Glomerular visceral epithelial cell (primary cell): ENCODE results near the gene PTOV1.

ENCODE experiments used
- DNase-seq: peaks from one replicate; pipeline ENCODE4 v3.0.0-alpha.2; 2016; ENCODE audit errors: extremely low spot score

PTOV1 gene

DNA sequence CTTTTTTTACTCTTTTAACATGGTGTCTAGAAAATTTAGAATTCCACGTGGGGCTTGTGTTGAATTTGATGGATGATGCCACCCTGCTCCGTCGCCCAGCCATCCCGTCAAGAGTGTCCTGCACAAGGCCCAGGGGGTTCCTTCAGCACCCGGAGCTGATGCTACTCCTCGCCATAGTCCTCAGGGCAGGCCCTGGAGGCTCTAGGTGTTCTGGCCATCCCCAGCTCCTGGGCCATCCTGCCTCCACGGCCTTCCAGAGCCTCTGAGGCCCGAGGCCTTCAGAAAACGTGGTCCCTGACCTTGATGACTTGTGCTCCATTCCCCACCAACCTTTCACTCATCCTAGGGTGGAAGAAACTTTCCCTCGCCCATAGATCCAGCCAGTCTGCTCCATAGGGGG is 22.9 kb downstream of the PTOV1 start:
- no peak for DNase-seq

DNA sequence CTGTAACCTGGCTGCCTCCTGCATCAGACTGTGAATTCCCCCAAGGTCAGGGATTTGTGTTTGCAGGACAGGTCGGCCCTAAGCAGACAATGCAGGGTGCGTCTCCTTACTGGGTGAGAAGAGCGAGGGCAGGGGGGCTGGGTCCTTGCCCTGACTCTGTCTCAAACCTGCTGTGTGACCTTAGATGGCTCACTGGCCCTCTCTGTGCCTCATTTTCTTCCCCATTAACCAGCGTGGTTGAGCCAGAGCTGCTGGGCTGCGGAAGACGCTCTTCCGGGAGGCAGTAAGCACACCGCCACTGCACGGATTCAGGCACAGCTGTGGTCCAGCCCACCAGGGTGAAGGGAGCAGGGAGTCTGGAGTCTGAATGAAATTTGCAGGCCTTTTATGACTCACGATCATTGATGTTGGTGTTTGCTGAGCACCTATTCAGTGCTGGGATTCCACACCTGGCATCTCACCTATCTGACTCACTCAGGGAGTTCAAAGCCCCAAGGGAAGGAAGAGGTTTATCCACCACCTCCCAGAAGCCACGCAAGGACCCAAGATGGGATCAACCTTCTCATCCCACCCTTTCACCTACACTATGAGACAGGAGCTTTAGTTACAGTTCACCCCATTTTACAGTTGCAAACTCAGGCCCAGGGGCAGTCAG is 23.7 kb downstream of the PTOV1 start:
- no peak for DNase-seq

DNA sequence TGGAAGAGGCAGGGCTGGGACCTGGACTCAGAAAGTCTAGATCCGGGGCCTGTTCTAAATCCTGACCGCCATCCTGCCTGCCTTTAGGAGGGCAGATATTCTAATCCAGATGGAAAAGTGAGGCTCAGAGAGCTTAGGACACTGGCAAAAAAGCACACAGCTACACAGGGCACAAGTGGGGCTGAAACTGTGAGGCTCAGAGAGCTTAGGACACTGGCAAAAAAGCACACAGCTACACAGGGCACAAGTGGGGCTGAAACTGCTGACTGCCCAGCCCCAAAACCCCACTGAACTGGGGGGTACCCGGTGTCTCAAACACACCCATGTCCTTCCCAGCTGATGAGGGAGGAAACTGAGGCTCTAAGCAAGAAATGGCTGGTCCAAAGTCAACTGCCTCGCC is 24.2 kb downstream of the PTOV1 start:
- no peak for DNase-seq

DNA sequence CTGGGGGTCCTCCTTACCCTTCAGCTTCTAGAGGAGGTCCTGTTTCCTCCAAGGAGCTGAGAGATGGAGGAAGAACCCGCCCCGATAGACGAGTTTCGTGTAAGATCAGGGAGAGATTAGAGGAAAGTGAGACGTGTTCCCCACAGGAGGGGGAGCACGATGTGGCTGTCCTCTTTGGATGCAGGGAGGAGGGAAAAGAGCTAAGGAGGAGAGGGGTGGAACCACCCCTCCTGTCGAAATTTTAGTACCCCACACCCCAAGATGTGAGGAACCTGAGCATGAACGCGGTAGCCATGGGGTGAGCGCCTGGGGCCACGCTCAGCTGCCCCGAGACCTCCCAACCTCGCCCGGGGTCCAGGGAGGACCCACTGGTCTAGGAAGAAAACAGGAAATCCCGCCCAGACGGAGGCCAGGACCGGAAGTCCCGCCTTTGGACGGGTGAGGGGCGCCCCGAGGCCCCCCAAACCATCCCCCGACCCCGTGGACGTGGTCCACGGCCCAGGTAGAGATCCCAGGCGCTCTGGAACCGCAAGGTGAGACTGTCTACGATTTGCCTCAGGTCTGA is 25.0 kb downstream of the PTOV1 start:
- DNase-seq = peak; percentile 50

DNA sequence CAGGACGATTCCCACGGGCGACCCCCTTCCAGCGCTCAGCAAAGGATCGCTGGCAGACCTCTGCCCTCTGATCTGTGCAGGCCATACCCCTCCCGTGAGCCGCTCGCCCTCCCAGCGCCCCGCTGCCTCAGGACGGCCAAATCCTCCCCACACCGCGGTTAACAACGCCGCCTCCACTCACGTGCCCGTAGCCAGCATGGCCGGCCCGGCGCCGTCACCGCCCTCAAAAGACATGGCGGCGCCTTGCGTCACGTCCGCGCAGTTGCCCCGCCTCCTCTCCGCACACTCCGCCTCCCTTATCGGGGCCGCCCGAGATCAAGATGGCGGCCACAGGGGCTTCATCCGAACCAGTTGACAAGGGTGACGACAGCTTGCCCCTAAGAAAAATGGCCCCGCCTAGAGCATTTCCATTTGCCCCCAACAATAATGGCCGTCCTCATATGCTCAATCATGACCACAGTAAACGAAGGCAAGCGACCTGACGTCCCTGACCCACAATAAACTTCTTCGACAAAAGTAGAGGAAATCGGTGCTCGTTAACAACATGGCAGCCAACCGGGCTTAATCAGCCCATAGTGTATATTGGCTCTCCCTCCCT is 25.6 kb downstream of the PTOV1 start:
- DNase-seq = peak; percentile 99

DNA sequence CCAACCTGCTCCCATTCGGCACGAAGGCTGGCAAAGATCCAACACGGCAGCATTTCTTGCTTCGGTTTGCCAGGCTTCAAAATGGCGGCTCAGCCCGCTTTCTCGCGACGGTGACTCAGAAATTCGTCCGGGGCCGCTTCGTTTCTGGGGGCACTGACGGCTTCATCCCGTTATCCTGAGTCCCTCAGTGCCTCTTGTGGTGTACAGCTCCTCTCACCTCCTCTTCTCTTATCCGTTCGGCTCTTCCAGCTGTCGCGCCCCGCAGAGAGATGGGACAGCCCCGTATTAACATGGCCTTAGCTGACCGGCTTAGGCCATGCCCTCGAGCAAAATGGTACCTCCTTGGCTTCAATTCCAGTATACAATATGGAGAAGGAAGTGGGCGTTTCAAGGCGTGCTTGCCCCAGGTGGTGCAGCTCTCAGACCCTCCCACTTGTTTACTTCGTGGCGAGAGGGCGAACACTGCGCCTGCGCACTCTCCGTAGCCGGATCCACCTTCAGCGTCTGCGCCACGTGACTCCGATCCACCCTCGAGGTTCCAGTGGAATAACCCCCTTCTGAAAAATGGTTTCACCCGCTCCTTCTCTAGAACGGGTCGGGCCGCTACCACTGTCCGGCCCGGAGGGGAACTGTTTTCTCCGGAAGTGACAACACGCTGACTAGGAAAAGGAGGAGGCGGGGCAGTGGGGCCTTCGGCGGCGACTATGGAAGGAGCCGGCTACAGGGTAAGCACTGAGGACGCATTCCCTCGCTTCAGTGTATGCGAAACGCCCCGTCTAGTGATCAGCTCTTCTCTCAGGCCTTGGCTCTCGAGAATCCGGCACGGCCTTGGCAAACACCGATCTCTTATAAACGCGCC is 26.3 kb downstream of the PTOV1 start, which contains the start of the genes AKT1S1 and TBC1D17:
Gene AKT1S1 (minus strand): TSS at position 336 of the 859 bp plus-strand sequence. CDS start 4,060 bp downstream, outside the sequence.
Gene TBC1D17 (plus strand): TSS at position 683 of the 859 bp plus-strand sequence. CDS start 22 bp downstream, at position 705.
- DNase-seq = peak; percentile 100

DNA sequence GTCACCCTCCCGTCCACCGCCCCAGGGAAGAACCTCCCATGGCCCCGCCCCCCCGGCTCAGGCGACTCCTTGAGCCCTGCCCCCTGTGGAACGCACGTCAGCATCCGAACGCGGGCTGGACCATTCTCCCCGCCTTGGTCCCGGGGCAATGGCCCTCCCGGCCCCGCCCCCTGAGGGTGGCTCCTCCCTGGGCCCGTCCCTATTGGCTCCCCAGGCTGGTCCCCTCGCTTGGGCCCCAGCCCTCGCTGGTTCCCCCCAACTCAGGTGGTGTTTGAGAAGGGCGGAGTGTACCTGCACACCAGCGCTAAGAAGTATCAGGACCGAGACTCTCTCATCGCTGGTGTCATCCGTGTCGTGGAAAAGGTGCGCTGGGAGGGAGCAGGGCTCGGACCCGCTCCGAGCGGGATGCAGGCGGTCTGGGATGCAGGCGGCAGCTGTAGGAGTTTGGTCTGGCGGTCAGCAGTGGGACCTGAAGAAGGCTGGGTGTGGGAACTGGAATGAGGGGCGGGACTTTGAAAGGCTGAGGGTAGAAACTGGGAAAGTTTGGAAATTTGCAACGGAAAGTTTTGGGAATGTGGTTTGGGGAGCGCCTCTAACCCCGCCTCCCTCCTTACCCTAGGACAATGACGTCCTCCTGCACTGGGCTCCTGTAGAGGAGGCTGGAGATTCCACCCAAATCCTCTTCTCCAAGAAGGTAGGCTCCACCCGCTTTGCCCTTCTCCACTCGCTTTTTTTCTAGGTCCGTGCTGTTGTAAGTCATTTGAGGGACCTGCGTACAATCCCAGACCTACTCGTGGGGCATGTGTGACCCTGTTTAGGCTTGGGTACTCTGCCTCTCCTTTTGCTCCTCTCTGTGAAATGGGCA is 27.2 kb downstream of the PTOV1 start:
- DNase-seq = peak; percentile 98

DNA sequence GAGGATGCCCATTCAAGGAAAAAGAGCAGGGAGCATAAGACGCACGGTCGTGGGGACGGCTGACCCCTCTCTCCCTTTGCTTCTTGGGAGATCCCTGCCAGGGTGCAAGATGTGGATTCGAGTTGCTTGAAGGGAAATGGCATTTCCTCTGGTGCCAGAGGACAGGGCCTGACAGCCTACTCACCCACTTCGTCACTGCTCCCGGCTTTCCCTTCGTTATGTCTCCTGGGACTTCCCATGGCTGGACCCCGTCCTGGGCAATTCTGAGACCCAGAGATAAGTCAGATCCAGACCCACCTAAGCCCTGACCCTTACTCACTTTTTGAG is 27.7 kb downstream of the PTOV1 start:
- no peak for DNase-seq

DNA sequence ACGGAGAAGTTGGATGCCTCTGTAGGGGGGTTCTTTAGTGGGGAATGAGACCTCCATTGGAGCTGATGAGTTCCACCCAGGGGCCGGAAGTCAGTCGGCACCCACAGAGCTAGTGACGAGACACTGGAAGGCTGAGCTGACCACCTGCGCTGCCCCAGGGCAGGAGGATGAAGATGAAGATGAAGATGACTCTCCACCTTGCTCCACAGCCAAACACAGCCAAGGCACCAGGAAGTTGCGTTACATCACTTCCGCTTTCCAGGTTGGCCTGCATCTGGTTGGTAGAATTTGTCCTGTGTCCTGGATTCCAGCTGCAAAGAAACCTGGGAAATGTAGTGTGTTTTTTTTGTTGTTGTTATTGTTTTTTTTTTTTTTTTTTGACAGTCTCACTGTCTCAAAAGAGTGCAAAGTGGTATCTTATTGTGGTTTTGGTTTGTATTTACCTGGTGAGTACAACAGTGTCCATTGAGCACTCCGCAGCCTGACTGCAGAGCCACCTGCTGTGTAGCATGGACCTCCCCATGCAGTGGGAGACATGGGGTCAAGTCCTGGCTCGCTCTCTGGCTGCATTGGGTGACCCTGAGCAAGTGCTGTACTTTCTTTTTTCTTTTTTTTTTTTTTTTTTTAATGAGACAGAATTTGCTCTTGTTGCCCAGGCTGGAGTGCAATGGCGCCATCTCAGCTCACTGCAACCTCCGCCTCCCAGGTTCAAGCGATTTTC is 28.4 kb downstream of the PTOV1 start:
- DNase-seq = no peak

DNA sequence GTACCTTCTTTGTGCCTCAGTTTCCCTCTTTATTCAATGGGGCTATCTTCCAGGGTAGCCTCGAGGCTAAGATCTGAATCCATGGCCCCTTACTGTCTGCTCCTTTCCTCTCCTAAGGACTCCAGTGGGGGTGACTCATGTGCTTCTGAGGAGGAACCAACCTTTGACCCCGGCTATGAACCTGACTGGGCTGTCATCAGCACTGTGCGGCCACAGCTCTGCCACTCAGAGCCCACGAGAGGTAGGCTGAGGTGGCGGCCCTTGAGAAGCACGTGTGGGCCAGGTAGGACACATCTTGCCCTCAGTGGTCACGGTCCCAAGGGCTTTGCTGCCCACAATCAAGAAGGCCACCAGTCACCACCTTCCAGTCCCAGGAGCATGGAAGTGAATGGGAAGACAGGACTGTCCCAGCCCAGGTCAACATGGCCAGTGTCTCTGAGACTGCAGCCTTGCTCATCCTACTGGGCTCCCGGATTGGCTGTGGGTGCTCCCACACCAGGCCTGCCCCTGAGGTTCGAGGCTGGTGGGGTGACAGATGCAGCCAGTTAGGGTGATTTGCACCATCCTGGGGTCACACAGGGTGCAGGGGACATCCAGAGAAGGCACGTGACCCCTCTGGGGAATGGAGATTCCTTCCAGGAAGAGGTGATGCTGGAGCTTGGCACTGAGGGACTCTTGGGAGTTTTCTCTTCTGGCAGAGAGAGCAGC is 29.4 kb downstream of the PTOV1 start:
- no peak for DNase-seq

DNA sequence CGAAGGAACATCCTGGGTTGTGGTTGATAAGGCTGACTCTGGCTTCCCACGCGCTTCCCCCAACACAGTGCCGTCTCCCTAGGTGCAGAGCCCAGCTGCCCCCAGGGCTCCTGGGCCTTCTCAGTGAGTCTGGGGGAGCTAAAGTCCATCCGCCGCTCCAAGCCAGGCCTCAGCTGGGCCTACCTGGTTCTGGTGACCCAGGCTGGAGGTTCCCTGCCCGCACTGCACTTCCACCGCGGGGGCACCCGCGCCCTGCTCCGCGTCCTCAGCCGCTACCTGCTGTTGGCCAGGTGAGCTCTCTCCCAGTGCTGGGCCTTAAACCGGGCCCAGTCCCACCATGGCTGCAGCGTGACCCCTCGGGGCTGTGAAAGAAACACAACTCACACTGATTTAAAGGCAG is 30.2 kb downstream of the PTOV1 start:
- DNase-seq = no peak

DNA sequence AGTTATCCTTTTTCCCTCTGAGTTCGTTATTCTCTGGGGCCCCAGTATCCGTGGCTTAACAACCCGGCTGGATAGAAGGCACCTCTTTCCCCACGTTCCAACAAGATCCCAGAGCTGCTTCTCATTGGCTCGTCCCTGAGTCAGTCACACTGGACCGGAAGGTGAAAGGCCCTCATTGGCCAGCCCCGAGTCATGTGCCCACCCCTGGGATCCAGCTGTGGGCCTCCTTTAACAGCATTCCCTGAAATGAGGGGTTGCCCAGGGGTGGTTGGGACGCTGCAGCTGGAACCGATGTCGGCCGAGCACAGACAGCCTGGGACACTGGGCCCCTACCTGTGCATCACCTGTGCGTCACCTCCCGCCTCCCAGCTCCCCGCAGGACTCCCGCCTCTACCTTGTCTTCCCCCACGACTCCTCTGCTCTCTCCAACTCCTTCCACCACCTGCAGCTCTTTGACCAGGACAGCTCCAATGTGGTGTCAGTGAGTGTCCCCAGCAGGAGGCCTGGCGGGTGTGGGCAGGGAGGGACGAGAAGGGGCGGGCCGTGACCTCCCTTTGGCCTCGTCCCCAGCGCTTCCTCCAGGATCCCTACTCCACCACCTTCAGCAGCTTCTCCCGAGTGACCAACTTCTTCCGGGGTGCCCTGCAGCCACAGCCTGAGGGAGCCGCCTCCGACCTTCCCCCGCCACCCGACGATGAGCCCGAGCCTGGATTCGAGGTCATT is 30.9 kb downstream of the PTOV1 start:
- no peak for DNase-seq

DNA sequence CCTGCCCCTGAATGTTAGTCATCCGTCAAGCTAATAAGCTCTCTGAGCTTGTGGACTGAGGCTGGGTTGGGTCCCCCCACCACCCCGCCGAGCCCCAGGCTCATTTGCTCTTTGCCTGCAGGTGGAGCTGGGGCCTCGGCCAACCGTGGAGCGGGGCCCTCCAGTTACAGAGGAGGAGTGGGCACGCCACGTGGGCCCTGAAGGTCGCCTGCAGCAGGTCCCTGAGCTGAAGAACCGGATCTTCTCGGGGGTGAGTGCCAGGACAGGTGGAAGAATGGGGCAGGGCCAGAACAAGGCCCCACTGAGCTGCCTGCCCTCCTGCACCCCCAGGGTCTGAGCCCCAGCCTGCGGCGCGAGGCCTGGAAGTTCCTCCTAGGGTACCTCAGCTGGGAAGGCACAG is 31.7 kb downstream of the PTOV1 start:
- no peak for DNase-seq

DNA sequence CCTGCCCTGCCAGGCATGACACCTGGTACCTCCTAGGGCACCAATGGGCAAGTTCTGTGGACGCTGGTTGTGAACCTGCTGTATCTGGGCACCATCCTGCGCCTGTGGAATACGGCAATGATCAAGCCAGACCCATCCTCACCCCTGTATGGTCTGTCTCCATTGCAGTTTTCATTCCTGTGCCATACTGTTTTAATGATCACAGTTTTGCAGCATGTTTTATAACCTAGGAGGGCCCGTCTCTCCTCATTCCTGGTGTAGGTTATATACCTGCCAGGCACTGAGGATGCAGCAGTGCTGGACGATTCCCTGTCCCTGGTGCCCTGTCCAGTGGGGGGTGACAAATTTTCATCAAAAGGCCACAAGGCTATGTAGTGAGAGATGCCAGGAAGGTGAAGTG is 32.1 kb downstream of the PTOV1 start:
- DNase-seq = no peak

DNA sequence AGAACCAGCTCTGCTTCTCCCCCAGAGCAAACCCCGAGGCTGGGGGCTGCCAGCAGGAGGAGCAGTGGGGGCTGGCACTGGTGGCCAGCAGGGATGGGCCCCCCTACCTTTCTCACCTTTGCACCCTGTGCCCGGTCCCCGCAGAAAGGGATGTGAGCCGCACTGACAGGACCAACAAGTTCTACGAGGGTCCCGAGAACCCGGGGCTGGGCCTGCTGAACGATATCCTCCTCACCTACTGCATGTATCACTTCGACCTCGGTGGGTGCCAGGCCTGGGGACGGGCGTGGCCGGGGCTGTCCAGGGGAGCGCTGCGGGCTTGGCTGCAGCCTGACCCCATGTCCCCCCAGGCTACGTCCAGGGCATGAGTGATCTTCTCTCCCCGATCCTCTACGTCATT is 33.1 kb downstream of the PTOV1 start:
- no peak for DNase-seq

DNA sequence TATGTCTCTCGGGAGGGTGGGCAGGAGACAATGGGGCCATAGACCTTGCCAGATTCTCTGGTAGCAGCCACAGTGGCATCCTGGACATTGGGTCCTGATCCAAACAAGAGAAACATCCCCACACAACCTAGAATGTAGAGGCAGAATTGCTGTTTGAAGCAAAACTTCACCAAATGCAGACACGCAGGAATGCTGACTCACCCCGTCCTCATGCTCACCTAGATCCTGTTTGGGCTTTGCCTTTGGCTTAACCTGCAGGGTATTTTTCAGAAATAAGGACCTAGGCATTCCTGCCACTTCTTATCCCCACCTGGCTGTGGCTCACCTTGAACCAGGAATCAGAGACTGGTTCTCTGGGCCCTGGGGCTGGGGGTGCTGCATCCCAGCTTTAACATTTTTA is 33.8 kb downstream of the PTOV1 start:
- DNase-seq = no peak

DNA sequence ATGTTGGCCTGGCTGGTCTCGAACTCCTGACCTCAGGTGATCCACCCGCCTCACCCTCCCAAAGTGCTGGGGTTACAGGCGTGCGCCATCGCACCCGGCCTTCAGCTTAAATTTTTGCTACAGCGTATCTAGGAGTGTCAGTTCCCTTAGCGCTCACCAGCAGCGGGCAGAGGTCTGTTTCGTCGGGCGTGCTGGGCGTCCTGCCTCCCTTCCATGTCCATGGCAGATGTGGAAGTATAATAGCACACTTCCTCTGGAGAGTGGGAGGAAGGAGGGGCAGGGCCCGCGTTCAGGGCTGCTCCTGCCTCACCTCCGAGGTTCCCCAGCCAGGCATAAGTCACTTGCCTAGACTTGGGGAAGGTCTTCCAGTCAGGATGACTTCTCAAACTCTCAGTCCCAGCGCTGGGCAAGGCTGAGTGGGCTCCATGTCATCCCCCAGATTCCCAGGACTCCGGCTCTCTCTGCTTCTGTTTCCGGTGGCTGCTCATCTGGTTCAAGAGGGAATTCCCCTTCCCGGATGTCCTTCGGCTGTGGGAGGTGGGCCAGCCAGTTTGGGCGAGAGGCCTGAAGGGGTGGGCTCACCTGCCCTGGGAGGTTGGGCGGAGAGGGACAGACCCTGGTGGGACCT is 36.2 kb downstream of the PTOV1 start:
- DNase-seq = no peak

DNA sequence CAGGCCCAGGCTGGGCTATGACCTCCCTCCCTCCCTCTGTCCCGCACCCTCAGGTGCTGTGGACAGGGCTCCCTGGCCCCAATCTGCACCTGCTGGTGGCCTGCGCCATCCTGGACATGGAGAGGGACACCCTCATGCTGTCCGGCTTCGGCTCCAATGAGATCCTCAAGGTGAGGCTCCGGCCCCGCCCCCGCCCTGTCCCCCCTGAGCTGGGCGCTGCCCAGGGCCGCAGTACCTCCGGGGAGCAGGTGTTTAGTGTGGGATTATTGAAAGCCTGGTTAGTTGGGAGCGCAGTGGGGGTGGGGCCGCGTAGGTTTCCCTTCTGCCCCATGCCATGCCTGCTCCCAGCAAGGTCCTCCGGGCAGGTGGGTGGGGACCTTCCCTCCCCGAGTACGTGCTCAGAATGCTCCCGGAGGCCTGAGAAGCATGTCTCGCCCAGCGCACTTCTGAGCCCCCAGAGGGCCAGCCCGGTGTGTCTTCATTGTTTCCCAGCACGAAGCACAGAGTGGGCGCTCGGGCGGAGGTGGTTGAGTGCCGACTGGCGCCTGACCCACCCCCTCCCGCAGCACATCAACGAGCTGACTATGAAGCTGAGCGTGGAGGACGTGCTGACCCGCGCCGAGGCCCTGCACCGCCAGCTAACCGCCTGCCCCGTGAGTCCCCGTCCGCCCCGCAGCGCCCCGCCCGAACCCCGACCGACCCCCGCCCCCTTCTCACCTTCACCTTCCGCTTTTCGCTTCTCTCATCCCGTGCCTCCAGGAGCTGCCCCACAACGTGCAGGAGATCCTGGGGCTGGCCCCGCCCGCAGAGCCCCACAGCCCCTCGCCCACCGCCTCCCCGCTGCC is 36.9 kb downstream of the PTOV1 start:
- DNase-seq = no peak
